Femur (tissue), 1 donor: ENCODE data around the gene TLK2.

Source experiments
- DNase-seq: peaks from one replicate; pipeline ENCODE4 v3.0.0-alpha.2; 2017

Gene TLK2

DNA sequence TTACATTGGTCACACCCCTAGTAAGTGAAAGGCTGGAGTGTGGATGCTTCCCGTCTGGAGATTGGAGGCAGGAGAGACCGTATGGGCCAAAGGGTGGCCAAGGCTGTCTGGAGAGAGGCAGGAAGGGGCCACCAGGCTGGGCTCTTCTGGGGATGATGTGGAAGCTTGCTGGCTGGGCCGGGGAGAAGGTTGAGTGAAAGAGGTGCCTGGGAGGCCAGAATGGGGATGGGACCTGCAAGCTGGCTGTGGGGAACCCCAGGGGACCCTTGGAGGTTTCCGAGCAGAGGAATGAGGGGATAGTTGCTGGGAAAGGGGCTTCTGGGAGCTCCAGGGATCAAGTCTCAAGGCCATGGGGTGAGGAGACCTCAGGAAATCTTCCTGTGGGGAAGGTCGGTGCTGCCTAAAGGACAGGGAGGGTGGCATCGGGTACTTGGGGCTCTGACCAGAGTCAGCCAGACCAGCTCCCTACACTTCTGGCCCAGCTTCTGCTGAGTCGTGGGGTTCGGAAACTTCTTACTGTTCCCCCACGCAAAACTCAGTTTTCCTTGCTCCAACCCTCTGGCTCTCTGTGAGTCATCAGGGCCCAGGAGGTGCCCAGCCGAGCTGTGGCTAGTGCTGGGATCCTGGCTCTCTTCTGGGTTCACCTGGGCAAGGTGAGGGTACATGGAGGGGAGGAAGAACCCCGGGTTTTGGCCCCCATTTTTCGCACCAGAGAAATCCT, 151.9 kb downstream of the TLK2 start:
- DNase-seq, result no peak

DNA sequence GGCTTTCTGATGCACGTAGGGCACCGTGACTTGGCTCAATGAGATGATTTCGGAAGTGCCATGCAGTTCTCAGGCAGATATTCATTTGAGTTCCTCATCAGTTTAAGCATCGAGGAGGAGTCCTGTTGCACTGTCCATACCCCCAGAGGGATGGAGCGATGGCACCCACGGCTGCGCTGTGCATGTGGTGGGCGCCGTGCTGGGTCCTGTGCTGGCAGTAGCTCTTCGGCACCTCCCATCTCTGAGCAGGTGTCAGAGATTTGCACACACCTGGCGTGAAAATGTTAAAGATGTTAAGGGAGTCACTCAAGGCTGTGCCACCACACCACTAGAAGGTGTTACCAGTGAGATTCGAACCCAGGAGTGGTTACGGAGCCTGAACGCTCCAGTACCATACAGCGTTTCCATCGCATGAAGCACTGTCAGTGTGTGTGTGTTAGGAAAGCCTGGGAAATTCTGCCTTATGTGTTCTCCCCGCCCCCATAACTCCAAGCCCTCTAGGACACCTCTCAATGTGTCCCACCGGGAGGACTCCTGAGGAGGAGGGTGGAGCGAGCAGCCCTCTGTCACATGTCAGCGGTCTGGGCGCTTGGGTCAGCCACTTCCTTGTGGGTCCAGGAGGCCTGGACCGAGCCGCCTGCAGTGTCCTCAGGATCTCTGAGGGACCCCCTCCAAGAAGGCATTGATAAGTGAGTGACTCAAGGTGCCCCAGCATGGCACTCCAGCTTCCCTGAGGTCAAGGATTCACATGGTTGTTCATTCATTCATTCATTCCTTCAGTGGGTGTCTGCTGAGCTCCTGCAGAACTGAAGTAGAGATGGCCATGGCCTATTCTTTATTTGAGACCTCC, 152.7 kb downstream of the TLK2 start:
- DNase-seq, result no peak

DNA sequence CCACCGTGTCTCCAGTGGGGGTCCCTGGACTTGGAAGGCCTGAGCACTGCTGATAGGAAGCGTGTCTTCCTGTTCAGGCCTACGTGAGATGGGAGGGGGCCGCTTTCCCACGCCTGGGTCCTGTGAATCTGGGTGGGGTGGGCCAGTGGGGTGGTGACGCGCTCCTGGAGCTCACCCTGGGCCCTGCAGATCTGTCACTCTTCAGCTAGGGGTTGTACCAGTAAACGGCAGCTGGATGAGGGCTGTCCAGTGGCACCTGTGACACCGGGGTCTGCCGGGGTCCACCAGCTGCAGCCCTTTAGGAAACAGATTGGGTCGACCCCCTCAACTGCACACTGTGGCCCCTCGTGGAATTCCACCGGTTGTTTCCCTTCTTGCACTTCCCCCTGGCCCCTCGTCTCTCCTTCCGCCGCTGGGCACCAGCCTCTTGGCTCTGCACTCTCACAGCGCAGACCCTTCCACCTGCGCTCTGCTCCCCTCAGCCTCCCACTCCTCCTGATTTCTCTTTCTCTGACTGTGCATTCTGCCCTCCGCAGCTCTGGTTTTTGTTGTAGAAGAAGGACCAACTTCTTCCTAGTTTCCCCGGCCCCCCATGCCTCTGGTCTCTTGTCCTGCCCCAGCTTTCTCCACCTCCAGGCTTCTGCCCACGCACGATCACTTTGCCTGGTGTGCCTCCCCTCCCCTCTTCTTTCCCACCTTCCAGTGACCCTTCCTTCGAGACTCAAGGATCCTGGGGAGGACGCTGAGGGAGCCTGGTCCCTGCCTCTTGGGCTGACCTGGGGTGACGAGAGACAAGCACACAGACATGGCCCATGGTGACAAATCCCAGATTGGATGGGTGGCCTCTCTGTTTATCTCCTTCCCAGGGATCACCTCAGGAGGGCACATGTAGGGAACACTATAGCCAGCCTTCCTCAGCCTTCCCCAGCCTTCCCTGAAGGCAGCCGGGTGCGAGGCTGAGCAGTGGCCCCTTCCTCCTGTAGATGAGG, 153.6 kb downstream of the TLK2 start:
- no peak for DNase-seq

DNA sequence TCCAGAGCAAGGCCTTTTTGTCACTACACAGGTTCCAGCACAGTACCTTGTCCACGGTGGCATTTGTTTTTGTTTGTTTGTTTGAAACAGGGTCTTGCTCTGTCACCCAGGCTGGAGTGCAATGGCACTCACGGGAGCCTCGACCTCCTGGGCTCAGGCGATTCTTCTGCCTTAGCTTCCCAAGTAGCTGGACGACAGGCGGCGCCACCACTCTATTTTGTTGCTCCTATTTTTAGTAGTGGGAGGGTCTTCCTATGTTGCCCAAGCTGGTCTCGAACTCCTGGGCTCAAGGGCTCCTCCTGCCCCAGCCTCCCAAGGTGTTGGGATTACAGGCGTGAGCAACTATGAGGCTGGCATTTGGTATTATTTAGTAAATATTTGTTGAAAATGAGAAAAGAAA, 159.2 kb downstream of the TLK2 start:
- DNase-seq, result no peak

DNA sequence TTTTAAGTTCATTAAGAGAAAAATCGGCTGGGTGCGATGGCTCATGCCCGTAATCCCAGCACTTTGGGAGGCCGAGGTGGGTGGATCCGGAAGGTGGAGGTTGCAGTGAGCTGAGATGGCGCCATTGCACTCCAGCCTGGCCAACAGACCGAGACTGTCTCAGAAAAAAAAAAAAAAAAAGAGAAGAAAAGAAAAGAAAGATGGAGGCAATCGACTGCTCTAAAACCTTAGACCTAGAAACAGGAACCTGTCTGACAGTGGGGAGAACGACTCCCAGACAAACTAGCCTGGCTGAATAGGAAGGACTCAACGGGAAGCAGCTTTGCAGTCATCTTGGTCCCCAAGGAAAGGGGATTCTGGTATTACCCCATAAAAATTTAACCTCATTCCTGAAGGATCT, 162.5 kb downstream of the TLK2 start:
- DNase-seq, result no peak

DNA sequence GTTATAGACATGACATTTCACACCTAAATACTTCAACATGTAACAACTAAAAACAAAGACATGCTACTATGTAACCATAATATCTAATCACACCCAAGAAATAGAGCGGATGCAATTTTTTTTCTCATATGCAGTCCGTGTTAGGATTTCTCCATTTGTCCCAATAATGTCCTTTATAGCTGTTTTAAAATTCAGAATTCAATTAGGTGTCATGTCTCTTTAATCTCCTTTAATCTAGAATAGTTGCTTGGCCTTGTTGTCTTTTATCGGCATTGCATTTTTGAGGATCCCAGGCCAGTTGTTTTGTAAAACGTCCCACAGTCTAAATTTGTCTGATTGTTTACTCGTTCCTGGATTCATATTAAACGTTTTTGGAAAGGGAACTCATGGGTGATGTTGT, 163.3 kb downstream of the TLK2 start:
- no peak for DNase-seq

DNA sequence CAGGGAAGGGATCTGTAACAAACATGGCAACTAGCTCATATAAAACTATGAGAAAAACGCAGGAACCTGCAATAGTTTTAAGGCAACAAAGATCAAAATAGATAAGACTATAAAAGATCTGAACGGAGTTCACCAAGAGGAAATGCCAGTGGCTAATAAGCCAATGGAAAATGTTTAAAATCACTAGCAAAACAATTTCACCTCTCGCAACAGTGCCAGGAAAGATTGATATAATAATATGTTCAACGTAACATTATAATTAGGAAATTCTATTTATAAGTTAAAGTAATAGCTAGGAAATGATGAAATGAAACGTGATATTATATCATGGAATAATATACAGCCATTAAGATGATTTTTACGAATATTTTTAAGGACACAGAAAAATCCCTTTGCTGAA, 164.9 kb downstream of the TLK2 start:
- DNase-seq, result no peak

DNA sequence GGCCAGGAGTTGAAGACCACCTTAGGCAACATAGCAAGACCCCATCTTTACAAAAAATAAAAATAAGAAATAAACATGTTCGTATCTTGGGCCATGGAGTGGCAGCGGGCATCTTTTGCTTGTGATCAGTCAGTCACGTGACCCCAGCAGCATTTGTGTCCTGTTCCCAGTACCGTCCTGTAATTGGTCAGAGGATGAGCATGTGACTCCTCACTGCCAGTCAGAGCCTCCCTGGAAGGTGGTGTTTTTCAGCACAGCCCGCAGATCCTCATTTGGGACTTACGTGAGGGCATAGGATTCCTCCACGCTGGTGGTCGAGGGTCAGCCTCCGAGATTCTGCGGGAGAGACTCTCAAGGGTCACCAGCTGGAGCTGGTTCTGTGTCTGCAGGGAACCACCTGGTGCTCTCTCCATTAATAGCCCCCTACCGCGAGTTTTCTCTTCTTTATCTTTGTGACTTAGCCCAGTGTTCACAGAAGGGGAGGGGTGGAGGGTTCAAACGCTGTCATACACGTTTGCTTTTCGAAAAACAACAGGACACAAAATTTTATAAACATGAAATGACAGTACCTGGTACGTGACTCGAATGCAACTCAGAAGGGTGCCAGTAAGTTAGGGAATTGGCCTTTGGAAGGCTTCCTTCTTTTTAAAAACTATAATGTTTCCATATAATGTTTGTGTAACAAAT, 166.0 kb downstream of the TLK2 start:
- DNase-seq, result no peak

DNA sequence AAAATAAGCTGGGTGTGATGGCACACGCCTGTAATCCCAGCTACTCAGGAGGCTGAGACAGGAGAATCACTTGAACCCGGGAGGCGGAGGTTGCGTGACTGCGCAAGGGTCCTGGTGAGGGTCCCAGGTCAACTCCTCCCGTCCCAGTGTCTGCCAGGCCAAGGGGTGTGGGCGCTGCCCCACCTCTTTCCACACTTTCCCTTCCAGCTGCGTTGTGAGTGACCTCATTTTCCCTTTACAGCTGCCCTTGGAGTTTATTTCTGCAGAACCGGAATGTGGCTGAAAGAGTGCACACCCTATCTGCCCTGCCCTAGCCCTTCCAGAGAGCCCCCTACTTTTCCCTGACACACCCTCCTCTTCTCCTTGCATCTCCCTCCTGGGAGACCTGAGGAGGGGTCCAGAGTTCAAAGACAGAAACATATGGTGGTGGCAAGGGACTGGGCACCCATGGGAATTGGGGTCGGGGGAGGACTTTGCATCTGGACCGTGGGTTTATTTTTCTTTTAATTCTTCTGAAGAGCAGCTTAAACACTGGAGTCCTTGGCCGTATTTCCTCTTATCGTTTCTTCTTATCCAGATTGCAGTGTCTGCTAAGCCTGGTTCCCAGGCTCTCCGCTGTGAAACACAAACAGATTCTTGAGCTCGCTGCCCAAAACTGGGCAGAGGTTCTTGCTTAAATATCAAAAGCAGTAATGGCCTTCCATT, 169.8 kb downstream of the TLK2 start:
- peak; percentile 58 for DNase-seq

DNA sequence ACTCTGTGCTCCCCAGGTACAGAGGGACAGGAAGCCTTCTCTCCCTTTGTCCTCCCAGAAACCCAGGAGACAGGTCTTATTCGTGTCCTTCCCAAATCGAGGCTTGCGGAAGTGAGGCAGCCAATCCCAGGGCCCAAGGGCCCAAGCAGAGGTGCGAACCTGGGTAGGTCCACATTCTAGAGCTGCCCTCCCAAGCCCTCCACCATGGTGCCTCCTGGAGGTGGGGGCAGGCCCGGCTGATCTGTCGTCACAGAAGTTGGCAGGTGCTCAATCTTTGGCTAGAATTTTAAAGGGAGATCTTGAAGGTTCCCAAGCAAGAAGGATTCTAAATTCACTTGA, 170.3 kb downstream of the TLK2 start:
- peak; percentile 15 for DNase-seq

DNA sequence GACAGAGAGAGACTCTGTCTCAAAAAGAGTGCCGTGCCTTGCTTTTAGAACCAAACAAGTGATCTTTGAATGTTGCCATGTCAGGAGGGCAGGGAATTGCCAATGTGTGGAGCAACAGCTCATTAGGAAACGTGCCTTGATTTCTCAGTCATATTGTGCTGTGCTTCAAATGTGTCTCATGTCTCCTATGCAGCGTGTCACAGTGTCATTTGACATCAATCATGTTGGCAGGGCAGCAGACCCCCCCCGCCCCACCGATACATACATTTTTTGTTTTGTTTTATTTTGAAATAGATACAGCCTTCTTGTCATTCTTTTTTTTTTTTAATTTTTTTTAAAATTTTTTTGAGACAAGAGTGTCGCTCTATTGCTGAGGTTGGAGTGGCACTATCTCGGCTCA, 170.9 kb downstream of the TLK2 start:
- peak; percentile 12 for DNase-seq

DNA sequence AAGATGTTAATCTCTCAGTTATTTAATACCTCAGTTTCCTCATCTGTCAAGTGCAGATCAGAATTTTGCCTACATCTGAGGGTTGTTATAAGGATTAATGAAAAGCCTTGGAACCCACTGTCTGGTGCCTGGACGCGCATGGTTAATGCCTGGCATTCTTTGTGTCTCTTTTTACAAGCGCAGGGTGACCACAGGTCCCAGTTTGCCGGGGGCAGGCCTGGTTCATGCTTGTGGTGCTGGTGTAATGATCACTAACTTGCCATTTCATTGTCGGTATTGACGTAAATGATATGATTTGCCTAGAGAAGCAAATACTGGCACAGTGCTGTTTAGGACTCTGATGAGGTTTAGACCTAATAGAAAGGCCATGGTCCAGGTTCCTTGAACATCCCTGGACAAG, 172.0 kb downstream of the TLK2 start:
- peak; percentile 19 for DNase-seq

DNA sequence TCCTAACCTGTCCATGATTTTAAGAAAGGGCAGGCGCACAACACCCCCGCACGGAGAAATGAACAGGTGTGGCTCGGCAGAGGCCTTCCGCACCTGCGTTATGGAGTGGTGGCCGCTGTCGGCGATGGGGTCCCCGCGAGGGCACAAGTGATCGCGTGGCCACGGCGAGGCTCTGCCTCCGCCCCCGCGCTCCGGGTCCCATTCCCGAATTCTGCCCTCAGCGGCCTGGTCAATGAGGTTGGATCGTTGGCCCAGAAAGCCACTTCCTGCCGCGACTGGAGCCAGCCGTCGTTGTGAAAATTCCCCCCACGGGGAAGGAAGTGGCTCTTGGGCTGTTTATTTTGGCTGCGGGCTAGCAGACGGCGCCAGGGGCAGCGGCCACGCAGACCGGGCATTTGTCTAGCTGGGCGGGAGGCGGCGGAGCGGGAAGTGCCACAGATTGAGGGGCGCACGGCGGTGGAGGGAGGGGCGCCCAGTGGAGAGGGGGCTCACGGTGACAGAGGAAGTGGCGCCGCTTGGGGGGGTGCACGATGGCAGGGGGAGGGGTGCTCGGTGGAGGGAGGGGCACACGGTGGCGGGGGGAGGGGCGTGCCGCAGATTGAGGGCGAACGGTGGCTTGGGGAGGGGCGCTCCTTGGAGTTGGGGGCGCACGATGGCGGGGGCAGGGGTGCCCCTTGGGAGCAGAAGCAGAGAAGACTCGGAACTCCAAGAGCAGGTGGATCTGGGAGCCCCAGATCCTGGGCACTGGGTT, 173.8 kb downstream of the TLK2 start:
- peak; percentile 87 for DNase-seq

DNA sequence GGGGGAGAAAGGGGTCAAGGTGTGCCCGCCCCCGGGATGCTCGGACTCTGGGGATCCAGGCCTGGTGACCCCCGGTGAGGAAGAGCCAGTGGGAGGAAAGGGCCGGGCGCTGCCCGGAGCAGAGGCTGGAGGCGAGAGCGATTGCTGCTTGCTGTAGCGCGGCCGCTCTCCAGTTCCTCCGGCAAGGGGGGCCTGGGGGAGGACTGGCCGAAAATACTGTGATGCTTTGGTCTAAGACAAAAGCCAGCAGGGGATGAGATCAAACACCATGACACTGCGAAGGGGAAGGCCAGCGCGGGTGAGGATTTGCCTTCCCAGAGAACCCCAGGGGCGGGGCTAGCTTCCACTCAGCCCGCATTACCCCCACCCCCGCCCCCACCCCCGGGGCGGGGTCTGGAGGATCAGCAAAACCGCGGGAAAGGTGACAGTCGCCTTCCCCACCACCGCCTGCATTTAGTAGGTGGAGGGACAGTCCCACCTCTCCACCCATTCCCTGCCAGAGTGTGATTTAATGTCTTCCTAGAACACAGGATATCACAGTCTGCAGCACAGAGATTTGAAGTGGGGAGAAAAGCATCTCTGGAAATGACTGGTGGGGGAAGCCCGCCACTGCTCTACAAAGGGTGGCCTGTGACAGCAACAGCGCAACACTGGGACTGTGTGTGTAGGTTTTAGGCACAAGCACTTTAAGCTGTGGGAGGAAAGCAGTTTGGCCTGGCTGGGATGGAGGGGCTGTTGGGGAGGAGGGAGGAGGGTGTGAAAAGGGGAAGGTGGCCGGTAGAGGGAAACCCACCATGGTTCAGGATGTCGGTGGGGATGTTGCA, 174.6 kb downstream of the TLK2 start:
- DNase-seq, result peak; percentile 83

DNA sequence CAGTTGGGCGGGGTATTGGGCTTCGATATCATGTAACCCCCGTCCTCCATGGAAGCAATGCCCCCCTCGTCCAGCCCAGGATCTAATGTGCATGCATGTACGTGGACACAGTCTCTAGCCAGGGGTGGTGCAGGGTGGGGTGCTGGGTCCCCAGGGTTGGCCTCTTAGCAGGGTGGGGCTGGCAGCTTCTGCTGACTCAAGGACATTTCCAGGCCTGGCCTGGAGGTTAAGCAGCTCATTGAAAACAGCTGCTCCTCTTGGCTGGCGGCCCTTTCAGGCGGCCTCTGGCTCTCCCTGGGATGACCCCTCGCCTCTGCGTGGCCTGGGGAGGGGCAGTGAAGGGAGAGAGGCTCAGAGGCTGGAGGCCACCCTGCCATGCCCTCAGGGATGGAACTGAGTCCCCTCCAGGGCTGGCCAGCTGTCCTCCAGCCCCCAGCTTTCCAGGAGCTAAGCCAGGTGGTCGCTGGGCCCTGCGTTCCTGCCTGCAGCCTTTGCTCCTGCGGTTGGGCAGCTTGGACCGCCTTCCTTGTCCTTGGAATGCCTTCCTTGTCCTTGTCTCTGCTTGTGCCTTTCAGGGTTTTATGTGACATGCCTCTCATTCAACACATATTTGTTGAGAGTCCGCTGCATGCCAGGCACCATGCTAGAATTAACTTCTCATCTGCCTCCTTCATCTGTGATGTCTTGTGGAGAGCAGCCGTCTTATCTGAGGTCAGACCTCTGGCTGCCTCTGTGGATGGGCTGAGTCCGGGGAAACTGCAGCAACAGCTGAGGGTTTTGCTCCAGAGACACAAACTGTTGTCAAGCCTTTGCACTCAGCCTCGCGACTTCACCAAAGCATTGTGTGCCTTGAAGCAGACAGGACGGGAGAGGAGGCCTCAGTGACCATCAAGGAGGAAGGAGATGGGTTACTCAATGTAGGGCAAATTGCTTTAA, 175.5 kb downstream of the TLK2 start:
- DNase-seq, result peak; percentile 88

DNA sequence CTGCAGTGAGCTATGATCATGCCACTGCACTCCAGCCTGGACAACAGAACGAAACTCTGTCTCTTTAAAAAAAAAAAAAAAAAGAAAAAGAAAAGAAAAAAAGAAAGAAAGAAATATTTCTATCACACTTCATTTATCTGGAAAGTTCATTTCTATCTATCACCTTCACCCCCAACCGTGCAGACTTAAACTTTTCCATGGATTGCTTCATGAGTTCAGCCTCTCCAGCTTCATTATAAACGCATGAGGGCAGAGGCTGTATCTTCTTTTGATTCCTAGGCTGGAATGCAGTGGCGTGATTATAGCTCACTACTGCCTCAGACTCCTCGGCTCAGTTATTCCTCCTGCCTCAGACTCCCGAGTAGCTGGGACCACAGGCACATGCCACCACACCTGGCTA, 177.0 kb downstream of the TLK2 start:
- DNase-seq, result no peak

DNA sequence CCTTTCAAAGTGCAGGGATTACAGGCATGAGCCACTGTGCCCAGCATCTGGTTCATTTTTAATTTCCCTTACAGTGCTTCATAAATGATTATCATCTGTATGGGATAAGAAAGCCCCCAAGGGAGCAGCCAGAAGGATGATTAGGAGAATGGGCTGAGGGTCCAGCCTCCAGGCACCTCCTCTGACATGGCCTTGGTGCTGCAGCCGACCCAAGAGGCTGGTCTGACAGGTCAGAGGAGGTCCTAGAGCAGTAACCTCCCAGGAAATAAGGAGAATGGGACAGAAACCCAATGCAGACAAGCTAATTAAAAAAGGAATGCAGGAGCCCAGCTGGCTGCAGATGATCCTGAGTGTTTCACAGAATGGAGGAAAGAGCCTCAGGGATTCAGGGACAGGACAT, 177.8 kb downstream of the TLK2 start:
- peak; percentile 11 for DNase-seq

DNA sequence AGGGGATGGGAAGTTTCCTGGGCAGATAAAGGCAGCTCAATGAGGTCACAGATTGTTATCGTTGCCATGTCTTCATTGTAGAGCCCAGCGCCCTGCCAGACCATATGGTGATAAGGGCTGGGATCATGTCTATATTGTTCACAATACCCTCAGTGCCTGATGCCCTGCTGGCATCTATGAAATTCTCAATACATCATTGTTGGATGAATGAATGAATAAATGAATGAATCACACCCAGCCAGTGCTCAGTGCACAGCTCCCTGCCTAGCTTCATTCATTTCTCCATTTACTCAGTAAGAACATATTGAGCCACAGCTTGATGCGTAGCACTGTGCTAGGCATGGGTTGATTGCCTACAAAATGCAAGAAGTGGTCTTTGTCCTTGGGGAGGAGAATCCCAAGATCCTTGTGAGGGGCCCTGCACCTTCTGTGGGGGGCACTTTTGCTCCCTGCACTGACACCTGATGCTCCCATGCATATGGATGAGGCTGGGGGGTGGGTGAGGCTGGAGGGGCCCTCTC, 178.6 kb downstream of the TLK2 start:
- DNase-seq, result no peak

DNA sequence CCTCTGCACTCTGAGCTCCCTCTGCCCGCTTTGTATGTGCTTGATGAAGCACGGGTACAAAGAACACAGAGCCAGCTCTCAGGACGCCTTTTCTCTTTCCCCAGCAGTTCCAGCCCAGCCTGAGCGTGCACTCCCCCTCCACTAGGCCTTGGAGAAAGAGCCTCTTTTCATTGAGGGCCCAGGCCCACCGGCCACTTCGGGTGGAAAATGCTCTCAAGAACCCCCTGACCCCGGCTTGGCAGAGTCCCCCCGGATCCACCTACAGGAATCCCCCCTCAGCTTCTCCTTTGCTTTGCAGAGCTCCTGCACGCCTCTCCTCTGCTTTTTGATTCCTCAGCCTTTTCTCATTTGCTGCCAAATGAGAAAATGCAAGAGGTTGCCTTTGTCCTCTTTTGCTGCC, 179.1 kb downstream of the TLK2 start:
- no peak for DNase-seq
